ENCODE measurements around the gene LOC128125822.

LOC128125822 gene

GRCh38 chr6:63529498-63529897 lies 42.8 kb upstream of the LOC128125822 start:
- ChIA-PET CTCF (no interaction called here), POLR2A (no interaction called here)
- DNase-seq (no peak), ATAC-seq (peak; percentile 32)
- Histone ChIP-seq H3K27ac (ENCODE audit: low read depth, low read length) (no peak overlapping the region), H3K4me1 (ENCODE audit: control insufficient read depth in 2 of 2, insufficient read depth in 2 of 2, low read length in 2 of 2) (no peaks in the 10 kb centered on the region), H3K9me3 (ENCODE audit: control insufficient read depth in 2 of 3, low read length in 3 of 3) (no peaks in the 10 kb centered on the region), H3K36me3 (ENCODE audit: control insufficient read depth in 2 of 3, insufficient read depth in 3 of 3, low read length in 3 of 3) (no peaks in the 10 kb centered on the region), H3K27me3 (ENCODE audit: control insufficient read depth in 2 of 2, insufficient read depth in 2 of 2, low read length in 2 of 2) (no peaks in the 10 kb centered on the region), H3K4me3 (ENCODE audit: low read length) (no peak overlapping the region)
- intact Hi-C loops (cut with micrococcal nuclease), result loop anchor here in 1 of 2 donors (1.0 to 10.0 kb wide), 3 partner anchors 43 to 175 kb away; partner anchors contain the start of genes LOC128125822, PHF3 and PTP4A1
- Mint-ChIP-seq H3K36me3 (peaks cover 0 to 7% (median 0%) of the 10 kb centered on the region in 5 donors), H3K27ac (peak overlapping the region in 7 of 9 donors; percentile 23 to 97 (median 63)), H3K27me3 (peaks cover 0 to 3% (median 0%) of the 10 kb centered on the region in 5 donors), H3K9me3 (peaks cover 0 to 4% (median 0%) of the 10 kb centered on the region in 11 donors), H3K4me1 (peaks cover 2 to 43% (median 10%) of the 10 kb centered on the region in 7 donors), H3K4me3 (peak overlapping the region in 8 of 10 donors; percentile 4 to 82 (median 46))

GRCh38 chr6:63530182-63530581 lies 42.1 kb upstream of the LOC128125822 start:
- intact Hi-C loops (cut with micrococcal nuclease), result no loop called here
- Histone ChIP-seq H3K9me3 (ENCODE audit: control insufficient read depth in 2 of 3, low read length in 3 of 3) (no peaks in the 10 kb centered on the region), H3K27me3 (ENCODE audit: control insufficient read depth in 2 of 2, insufficient read depth in 2 of 2, low read length in 2 of 2) (no peaks in the 10 kb centered on the region), H3K27ac (ENCODE audit: low read depth, low read length) (no peak overlapping the region), H3K36me3 (ENCODE audit: control insufficient read depth in 2 of 3, insufficient read depth in 3 of 3, low read length in 3 of 3) (no peaks in the 10 kb centered on the region), H3K4me1 (ENCODE audit: control insufficient read depth in 2 of 2, insufficient read depth in 2 of 2, low read length in 2 of 2) (no peaks in the 10 kb centered on the region), H3K4me3 (ENCODE audit: low read length) (no peak overlapping the region)
- Mint-ChIP-seq H3K9me3 (peaks cover 0 to 4% (median 0%) of the 10 kb centered on the region in 11 donors), H3K4me3 (peak overlapping the region in 1 of 10 donors; percentile 82), H3K36me3 (peaks cover 0 to 6% (median 0%) of the 10 kb centered on the region in 5 donors), H3K4me1 (peaks cover 2 to 41% (median 10%) of the 10 kb centered on the region in 7 donors), H3K27me3 (peaks cover 0 to 3% (median 0%) of the 10 kb centered on the region in 5 donors), H3K27ac (peak overlapping the region in 1 of 9 donors; percentile 97)
- DNase-seq (no peak), ATAC-seq (no peak)
- ChIA-PET CTCF (no interaction called here), POLR2A (no interaction called here)

- Histone ChIP-seq H3K4me3 (ENCODE audit: low read length) (no peak overlapping the region), H3K4me1 (ENCODE audit: control insufficient read depth in 2 of 2, insufficient read depth in 2 of 2, low read length in 2 of 2) (no peaks in the 10 kb centered on the region), H3K27ac (ENCODE audit: low read depth, low read length) (no peak overlapping the region), H3K27me3 (ENCODE audit: control insufficient read depth in 2 of 2, insufficient read depth in 2 of 2, low read length in 2 of 2) (no peaks in the 10 kb centered on the region), H3K36me3 (ENCODE audit: control insufficient read depth in 2 of 3, insufficient read depth in 3 of 3, low read length in 3 of 3) (no peaks in the 10 kb centered on the region), H3K9me3 (ENCODE audit: control insufficient read depth in 2 of 3, low read length in 3 of 3) (no peaks in the 10 kb centered on the region)
- H3K36me3 Mint-ChIP-seq, result peaks cover 0 to 6% (median 0%) of the 10 kb centered on the region in 5 donors
- POLR2A ChIA-PET, result no interaction called here
- intact Hi-C loops (cut with micrococcal nuclease), result no loop called here
- ATAC-seq (no peak), DNase-seq (no peak)
- peaks cover 2 to 35% (median 10%) of the 10 kb centered on the region in 7 donors for H3K4me1 Mint-ChIP-seq
- H3K4me3 Mint-ChIP-seq, result no peak overlapping the region
- H3K27ac Mint-ChIP-seq, result no peak overlapping the region
- H3K9me3 Mint-ChIP-seq, result peaks cover 0 to 4% (median 0%) of the 10 kb centered on the region in 11 donors
- peaks cover 0 to 3% (median 0%) of the 10 kb centered on the region in 5 donors for H3K27me3 Mint-ChIP-seq
- CTCF ChIA-PET, result no interaction called here
These were observed 41.3 kb upstream of the LOC128125822 start for GRCh38 chr6:63530991-63531390.

GRCh38 chr6:63533026-63533425 lies 39.3 kb upstream of the LOC128125822 start:
- CTCF ChIA-PET, result no interaction called here
- Histone ChIP-seq H3K27ac (ENCODE audit: low read depth, low read length) (no peak overlapping the region), H3K36me3 (ENCODE audit: control insufficient read depth in 2 of 3, insufficient read depth in 3 of 3, low read length in 3 of 3) (no peaks in the 10 kb centered on the region), H3K27me3 (ENCODE audit: control insufficient read depth in 2 of 2, insufficient read depth in 2 of 2, low read length in 2 of 2) (no peaks in the 10 kb centered on the region), H3K4me1 (ENCODE audit: control insufficient read depth in 2 of 2, insufficient read depth in 2 of 2, low read length in 2 of 2) (no peaks in the 10 kb centered on the region), H3K4me3 (ENCODE audit: low read length) (no peak overlapping the region), H3K9me3 (ENCODE audit: control insufficient read depth in 2 of 3, low read length in 3 of 3) (no peaks in the 10 kb centered on the region)
- Mint-ChIP-seq H3K9me3 (peaks cover 0 to 4% (median 0%) of the 10 kb centered on the region in 11 donors), H3K27ac (no peak overlapping the region), H3K36me3 (peaks cover 0 to 9% (median 0%) of the 10 kb centered on the region in 5 donors), H3K27me3 (peaks cover 0 to 5% (median 3%) of the 10 kb centered on the region in 5 donors), H3K4me1 (peaks cover 4 to 23% (median 10%) of the 10 kb centered on the region in 7 donors), H3K4me3 (no peak overlapping the region)
- no peak for ATAC-seq
- no peak for DNase-seq
- intact Hi-C loops (cut with micrococcal nuclease), result no loop called here
- POLR2A ChIA-PET, result no interaction called here

- Histone ChIP-seq H3K4me1 (ENCODE audit: control insufficient read depth in 2 of 2, insufficient read depth in 2 of 2, low read length in 2 of 2) (no peaks in the 10 kb centered on the region), H3K27me3 (ENCODE audit: control insufficient read depth in 2 of 2, insufficient read depth in 2 of 2, low read length in 2 of 2) (no peaks in the 10 kb centered on the region), H3K27ac (ENCODE audit: low read depth, low read length) (no peak overlapping the region), H3K4me3 (ENCODE audit: low read length) (no peak overlapping the region), H3K36me3 (ENCODE audit: control insufficient read depth in 2 of 3, insufficient read depth in 3 of 3, low read length in 3 of 3) (no peaks in the 10 kb centered on the region), H3K9me3 (ENCODE audit: control insufficient read depth in 2 of 3, low read length in 3 of 3) (no peaks in the 10 kb centered on the region)
- peaks cover 0 to 4% (median 0%) of the 10 kb centered on the region in 11 donors for H3K9me3 Mint-ChIP-seq
- CTCF ChIA-PET, result no interaction called here
- H3K27me3 Mint-ChIP-seq, result peaks cover 0 to 5% (median 3%) of the 10 kb centered on the region in 5 donors
- POLR2A ChIA-PET, result no interaction called here
- ATAC-seq (no peak), DNase-seq (no peak)
- peaks cover 4 to 18% (median 10%) of the 10 kb centered on the region in 7 donors for H3K4me1 Mint-ChIP-seq
- no peak overlapping the region for H3K4me3 Mint-ChIP-seq
- H3K27ac Mint-ChIP-seq, result no peak overlapping the region
- peaks cover 0 to 9% (median 0%) of the 10 kb centered on the region in 5 donors for H3K36me3 Mint-ChIP-seq
- intact Hi-C loops (cut with micrococcal nuclease), result no loop called here
These were observed 38.3 kb upstream of the LOC128125822 start for GRCh38 chr6:63533952-63534351.

- H3K4me3 Mint-ChIP-seq, result no peak overlapping the region
- H3K27ac Mint-ChIP-seq, result no peak overlapping the region
- POLR2A ChIA-PET, result no interaction called here
- no peak for DNase-seq
- Histone ChIP-seq H3K36me3 (ENCODE audit: control insufficient read depth in 2 of 3, insufficient read depth in 3 of 3, low read length in 3 of 3) (no peaks in the 10 kb centered on the region), H3K4me1 (ENCODE audit: control insufficient read depth in 2 of 2, insufficient read depth in 2 of 2, low read length in 2 of 2) (no peaks in the 10 kb centered on the region), H3K4me3 (ENCODE audit: low read length) (no peak overlapping the region), H3K27me3 (ENCODE audit: control insufficient read depth in 2 of 2, insufficient read depth in 2 of 2, low read length in 2 of 2) (no peaks in the 10 kb centered on the region), H3K27ac (ENCODE audit: low read depth, low read length) (no peak overlapping the region), H3K9me3 (ENCODE audit: control insufficient read depth in 2 of 3, low read length in 3 of 3) (no peaks in the 10 kb centered on the region)
- peaks cover 12 to 27% (median 23%) of the 10 kb centered on the region in 5 donors for H3K27me3 Mint-ChIP-seq
- intact Hi-C loops (cut with micrococcal nuclease), result no loop called here
- CTCF ChIA-PET, result no interaction called here
- peaks cover 0 to 6% (median under 1%) of the 10 kb centered on the region in 11 donors for H3K9me3 Mint-ChIP-seq
- H3K36me3 Mint-ChIP-seq, result peaks cover 0 to 4% (median 0%) of the 10 kb centered on the region in 5 donors
- ATAC-seq, result no peak
- peaks cover 0 to 2% (median 0%) of the 10 kb centered on the region in 7 donors for H3K4me1 Mint-ChIP-seq
These were observed 34.9 kb upstream of the LOC128125822 start for GRCh38 chr6:63537201-63537958.
